Measurements from ENCODE around the gene DBN1.
"Not testable (repeated sequence)": the region's sequence is repeated elsewhere in the genome, so short reads cannot be mapped to it uniquely, and the experiment has no call there.

The DBN1 gene

DNA sequence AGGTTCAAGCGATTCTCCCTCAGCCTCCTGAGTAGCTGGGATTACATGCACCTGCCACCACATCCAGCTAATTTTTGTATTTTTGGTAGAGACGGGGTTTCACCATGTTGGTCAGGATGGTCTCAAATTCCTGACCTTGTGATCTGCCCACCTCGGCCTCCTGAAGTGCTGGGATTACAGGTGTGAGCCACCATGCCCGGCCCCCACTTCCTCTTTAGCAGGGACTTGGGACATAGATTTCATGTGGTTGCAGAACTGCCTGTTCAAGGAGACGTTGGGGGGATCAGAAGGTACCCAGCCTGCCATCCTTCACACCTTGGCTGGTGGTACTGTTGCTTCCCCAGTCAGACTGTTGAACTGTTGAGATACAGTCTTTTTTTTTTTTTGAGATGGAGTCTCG lies 56.4 kb downstream of the DBN1 start:
- H3K9ac ChIP-seq (ENCODE audit: low read depth in 1 of 2, low read length in 2 of 2); H3K9me3 ChIP-seq (ENCODE audit: control insufficient read depth in 1 of 2, low read length in 2 of 2); H3K27me3 ChIP-seq (ENCODE audit: control insufficient read depth in 1 of 2, insufficient read depth in 2 of 2, low read length in 2 of 2); H3K36me3 ChIP-seq (ENCODE audit: control insufficient read depth in 1 of 2, insufficient read depth in 2 of 2, low read length in 2 of 2); H3K4me3 ChIP-seq (ENCODE audit: low read depth in 1 of 2, low read length in 2 of 2); H3K27ac ChIP-seq (ENCODE audit: low read depth, low read length): not testable (repeated sequence)
- peaks cover 15 to 18% of the 10 kb centered on the region in 2 donors for H3K4me1 ChIP-seq (ENCODE audit: control insufficient read depth in 1 of 2, insufficient read depth in 2 of 2, low read length in 2 of 2)

DNA sequence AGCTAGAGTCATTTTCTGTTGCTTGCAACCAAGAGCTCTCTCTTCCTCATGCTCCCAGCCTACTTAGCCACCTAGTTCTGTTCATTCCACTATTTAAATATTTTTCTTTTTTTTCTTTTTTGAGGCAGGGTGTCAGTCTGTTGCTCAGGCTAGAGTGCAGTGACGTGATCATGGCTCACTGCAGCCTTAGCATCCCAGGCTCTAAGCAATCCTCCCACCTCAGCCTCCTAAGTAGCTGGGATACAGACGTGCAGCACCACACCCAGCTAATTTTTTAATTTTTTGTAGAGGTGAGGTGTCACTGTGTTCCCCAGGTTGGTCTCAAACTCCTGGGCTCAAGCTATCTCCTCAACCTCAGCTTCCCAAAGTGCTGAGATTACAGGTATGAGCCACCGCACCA lies 59.0 kb downstream of the DBN1 start:
- H3K4me3 ChIP-seq (ENCODE audit: low read depth in 1 of 2, low read length in 2 of 2): no peak overlapping the region
- no peaks in the 10 kb centered on the region for H3K27me3 ChIP-seq (ENCODE audit: control insufficient read depth in 1 of 2, insufficient read depth in 2 of 2, low read length in 2 of 2)
- H3K4me1 ChIP-seq (ENCODE audit: control insufficient read depth in 1 of 2, insufficient read depth in 2 of 2, low read length in 2 of 2): peaks cover 15 to 17% of the 10 kb centered on the region in 2 donors
- H3K36me3 ChIP-seq (ENCODE audit: control insufficient read depth in 1 of 2, insufficient read depth in 2 of 2, low read length in 2 of 2): no peaks in the 10 kb centered on the region
- no peak overlapping the region for H3K9ac ChIP-seq (ENCODE audit: low read depth in 1 of 2, low read length in 2 of 2)
- H3K9me3 ChIP-seq (ENCODE audit: control insufficient read depth in 1 of 2, low read length in 2 of 2): no peaks in the 10 kb centered on the region
- no peak overlapping the region for H3K27ac ChIP-seq (ENCODE audit: low read depth, low read length)

DNA sequence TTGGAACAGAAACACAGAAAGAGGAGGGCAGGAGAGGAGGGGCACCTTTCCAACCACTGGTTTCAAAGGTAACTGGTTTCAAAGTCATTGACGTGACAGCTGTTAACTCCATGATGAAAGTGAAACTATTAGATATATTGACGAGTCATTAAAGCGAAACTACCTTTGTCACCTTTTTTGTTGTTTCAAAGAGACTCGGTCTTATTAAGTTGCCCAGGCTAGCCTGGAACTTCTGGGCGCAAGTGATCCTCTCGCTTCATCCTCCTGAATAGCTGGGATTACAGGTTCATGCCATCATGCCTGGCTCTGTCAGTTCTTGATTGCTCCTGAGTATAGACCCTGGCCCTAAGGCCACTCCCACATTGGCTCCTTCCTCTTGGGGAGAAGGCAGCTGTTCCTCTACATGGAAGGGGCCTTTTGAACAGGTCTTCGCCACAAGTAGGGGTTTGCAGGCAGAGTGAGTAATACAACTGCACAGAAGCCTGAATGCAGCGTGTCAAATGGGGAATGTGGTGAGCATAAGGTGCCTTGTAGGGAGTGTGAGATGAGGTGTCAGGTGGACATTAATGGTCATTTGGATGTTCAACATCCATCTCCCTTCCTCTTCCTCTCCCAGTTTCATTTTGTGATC lies 60.7 kb downstream of the DBN1 start:
- peak overlapping the region; percentile 10 to 48 for H3K9ac ChIP-seq (ENCODE audit: low read depth in 1 of 2, low read length in 2 of 2)
- peak overlapping the region; percentile 24 for H3K27ac ChIP-seq (ENCODE audit: low read depth, low read length)
- peaks cover 15 to 17% of the 10 kb centered on the region in 2 donors for H3K4me1 ChIP-seq (ENCODE audit: control insufficient read depth in 1 of 2, insufficient read depth in 2 of 2, low read length in 2 of 2)
- H3K36me3 ChIP-seq (ENCODE audit: control insufficient read depth in 1 of 2, insufficient read depth in 2 of 2, low read length in 2 of 2): no peaks in the 10 kb centered on the region
- peak overlapping the region; percentile 55 to 61 for H3K4me3 ChIP-seq (ENCODE audit: low read depth in 1 of 2, low read length in 2 of 2)
- H3K27me3 ChIP-seq (ENCODE audit: control insufficient read depth in 1 of 2, insufficient read depth in 2 of 2, low read length in 2 of 2): no peaks in the 10 kb centered on the region
- H3K9me3 ChIP-seq (ENCODE audit: control insufficient read depth in 1 of 2, low read length in 2 of 2): no peaks in the 10 kb centered on the region

DNA sequence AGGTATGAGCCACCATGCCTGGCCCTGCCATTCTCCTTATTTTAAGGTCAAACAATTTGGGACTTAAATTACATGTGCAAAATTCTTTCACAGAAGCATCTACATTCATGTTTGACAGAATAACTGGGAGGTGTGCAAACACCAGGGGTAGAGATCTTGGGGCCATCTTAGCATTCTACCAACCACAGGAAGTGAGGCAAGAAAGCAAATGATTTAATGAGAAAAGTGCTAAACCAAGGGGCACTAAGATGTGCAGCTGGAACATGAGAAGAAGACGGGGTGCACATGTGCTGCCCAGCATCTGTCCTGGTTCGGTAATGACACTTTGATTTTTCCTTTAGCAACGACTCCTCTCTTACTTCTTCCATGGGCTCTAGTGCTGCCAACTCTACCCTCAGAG lies 62.9 kb downstream of the DBN1 start:
- H3K27ac ChIP-seq (ENCODE audit: low read depth, low read length): no peak overlapping the region
- no peak overlapping the region for H3K9ac ChIP-seq (ENCODE audit: low read depth in 1 of 2, low read length in 2 of 2)

DNA sequence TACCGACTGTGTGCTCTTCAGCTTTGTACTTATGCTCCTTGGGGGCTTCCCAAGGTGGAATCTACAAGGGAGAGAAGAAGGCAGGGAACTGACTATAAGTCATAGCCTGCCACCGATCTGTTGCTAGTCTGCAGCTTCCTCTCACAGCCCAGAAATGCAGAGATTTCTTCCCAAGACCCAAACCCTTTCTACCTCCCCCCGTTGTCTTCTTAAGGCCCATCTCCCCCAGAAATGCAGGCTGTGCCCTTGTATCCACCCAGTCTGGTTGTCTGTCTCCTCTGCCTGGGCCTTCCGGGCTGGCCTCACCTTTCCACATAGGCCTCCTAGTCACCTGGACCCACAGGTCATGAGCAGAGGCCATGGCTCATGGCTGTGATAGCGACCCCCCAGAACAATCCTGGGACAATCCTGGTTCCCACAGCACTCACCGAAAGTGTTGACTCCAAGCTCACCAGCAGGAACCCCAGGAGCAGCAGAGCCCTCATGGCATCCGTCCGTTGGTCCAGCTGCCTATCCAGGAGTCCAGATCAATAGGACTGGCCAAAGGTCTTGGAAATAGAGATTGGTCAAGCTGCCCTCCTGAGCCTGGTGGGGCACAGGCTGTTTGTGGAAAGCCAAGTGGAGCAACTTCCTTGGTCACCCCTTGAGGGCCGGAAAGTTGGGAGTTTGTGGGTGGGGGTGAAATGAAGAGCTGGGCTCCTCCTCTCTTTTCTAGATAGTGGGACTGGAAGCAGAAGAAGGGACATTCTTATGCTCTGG lies 64.2 kb downstream of the DBN1 start, which contains the start of gene F12:
Gene F12 (minus strand): TSS at position 522 of the 759 bp plus-strand sequence. CDS start 37 bp downstream, at position 485.
- no peak within 1 kb of the TSS for H3K27ac ChIP-seq (ENCODE audit: low read depth, low read length)
- H3K4me3 ChIP-seq (ENCODE audit: low read depth in 1 of 2, low read length in 2 of 2): no peak within 1 kb of the TSS
- no peaks in the 10 kb centered on the region for H3K36me3 ChIP-seq (ENCODE audit: control insufficient read depth in 1 of 2, insufficient read depth in 2 of 2, low read length in 2 of 2)
- H3K4me1 ChIP-seq (ENCODE audit: control insufficient read depth in 1 of 2, insufficient read depth in 2 of 2, low read length in 2 of 2): peaks cover 22% of the 10 kb centered on the region in 2 donors
- H3K27me3 ChIP-seq (ENCODE audit: control insufficient read depth in 1 of 2, insufficient read depth in 2 of 2, low read length in 2 of 2): no peaks in the 10 kb centered on the region
- H3K9me3 ChIP-seq (ENCODE audit: control insufficient read depth in 1 of 2, low read length in 2 of 2): no peaks in the 10 kb centered on the region
- H3K9ac ChIP-seq (ENCODE audit: low read depth in 1 of 2, low read length in 2 of 2): no peak within 1 kb of the TSS

More for the DNA sequence above, 62.9 kb downstream of the DBN1 start:
- H3K9me3 ChIP-seq (ENCODE audit: control insufficient read depth in 1 of 2, low read length in 2 of 2): no peaks in the 10 kb centered on the region
- no peaks in the 10 kb centered on the region for H3K36me3 ChIP-seq (ENCODE audit: control insufficient read depth in 1 of 2, insufficient read depth in 2 of 2, low read length in 2 of 2)
- no peak overlapping the region for H3K4me3 ChIP-seq (ENCODE audit: low read depth in 1 of 2, low read length in 2 of 2)
- H3K27me3 ChIP-seq (ENCODE audit: control insufficient read depth in 1 of 2, insufficient read depth in 2 of 2, low read length in 2 of 2): no peaks in the 10 kb centered on the region
- H3K4me1 ChIP-seq (ENCODE audit: control insufficient read depth in 1 of 2, insufficient read depth in 2 of 2, low read length in 2 of 2): peaks cover 10 to 12% of the 10 kb centered on the region in 2 donors
